AG04449 (cell line): ENCODE results near the gene CACNA1I.

Source experiments
- CTCF ChIA-PET: fragments of 350-600 bp; formaldehyde crosslinking; extraction: SDS; loops from one replicate; lab custom pipeline; 2021; ENCODE audit warnings: antibody characterized with exemption; lab: Yijun Ruan, JAX
- POLR2A ChIA-PET: fragments of 400-600, 350-600 bp; formaldehyde crosslinking; extraction: SDS; loops from one replicate; lab custom pipeline; 2020; ENCODE audit warnings: antibody characterized with exemption, inconsistent platforms; lab: Yijun Ruan, JAX
- DNase-seq: peaks from one replicate; pipeline ENCODE4 v3.0.0-alpha.2; 2010; ENCODE audit warnings: low read depth, low spot score
- H3K4me3 ChIP-seq: 2 replicates; pipeline ENCODE4 v1.5.1; 2011; ENCODE audit warnings: low read depth, mild to moderate bottlenecking, control low read depth, low read length
- CTCF ChIP-seq: IDR thresholded peaks from one replicate; pipeline ENCODE4 v1.5.1; 2011; ENCODE audit warnings: mild to moderate bottlenecking, moderate library complexity, low read length, control low read depth, inconsistent platforms; ENCODE audit not compliant: insufficient read depth; ENCODE audit errors: missing control alignments

The CACNA1I gene

GRCh38 chr22:39697790-39698430 lies 127.4 kb downstream of the CACNA1I start:
- DNase-seq: no peak

GRCh38 chr22:39699631-39700360 lies 129.2 kb downstream of the CACNA1I start:
- no peak for TF ChIP-seq CTCF
- ChIA-PET CTCF (no interaction called here), POLR2A (no interaction called here)
- H3K4me3 ChIP-seq: no peak overlapping the region
- no peak for DNase-seq

More at GRCh38 chr22:39697790-39698430, 127.4 kb downstream of the CACNA1I start:
- CTCF ChIA-PET: no interaction called here
- POLR2A ChIA-PET: no interaction called here
- H3K4me3 ChIP-seq: no peak overlapping the region
- no peak for TF ChIP-seq CTCF

GRCh38 chr22:39700565-39700964 lies 130.0 kb downstream of the CACNA1I start:
- no peak for TF ChIP-seq CTCF
- ChIA-PET CTCF (no interaction called here), POLR2A (no interaction called here)
- no peak for DNase-seq
- no peak overlapping the region for H3K4me3 ChIP-seq

GRCh38 chr22:39703091-39703490 lies 132.5 kb downstream of the CACNA1I start:
- no peak for TF ChIP-seq CTCF
- H3K4me3 ChIP-seq: no peak overlapping the region
- no peak for DNase-seq
- CTCF ChIA-PET: interaction anchor here (1.5 kb wide), 1 partner anchor 322 kb away, joined by 4 read pairs; no protein-coding TSS in a partner anchor
- POLR2A ChIA-PET: no interaction called here

- no peak for TF ChIP-seq CTCF
- POLR2A ChIA-PET: no interaction called here
- DNase-seq: no peak
- CTCF ChIA-PET: no interaction called here
- no peak overlapping the region for H3K4me3 ChIP-seq
Measured at GRCh38 chr22:39703928-39704639, 133.5 kb downstream of the CACNA1I start.

- H3K4me3 ChIP-seq: no peak overlapping the region
- ChIA-PET POLR2A (no interaction called here), CTCF (interaction anchor here (1.3 kb wide), 1 partner anchor 319 kb away, joined by 4 read pairs; no protein-coding TSS in a partner anchor)
- no peak for TF ChIP-seq CTCF
- DNase-seq: no peak
Measured at GRCh38 chr22:39705386-39705785, 134.8 kb downstream of the CACNA1I start.
